Esophagus (tissue), 2 donors: ENCODE data around the gene RSF1. TPM values are rescaled to one million over a fixed set of nuclear protein-coding genes. Genes with fewer than 3 reads are reported as not detected.

Source experiments
- H3K27ac ChIP-seq, 2 donors: one replicate each; pipeline ENCODE4 v1.5.1; 2013; ENCODE audit warnings: low read depth in 2 of 2, mild to moderate bottlenecking in 2 of 2, inconsistent platforms in 1 of 2, low read length in 1 of 2, moderate library complexity in 1 of 2
- H3K27me3 ChIP-seq, 2 donors: one replicate each; pipeline ENCODE4 v1.6.1; 2013; ENCODE audit warnings: low read length in 2 of 2, control low read depth in 1 of 2, mild to moderate bottlenecking in 1 of 2; ENCODE audit not compliant: insufficient read depth in 2 of 2, control insufficient read depth in 1 of 2
- H3K36me3 ChIP-seq, 2 donors: one replicate each; pipeline ENCODE4 v1.6.1; 2013; ENCODE audit warnings: low read length in 1 of 2; ENCODE audit not compliant: control insufficient read depth in 2 of 2, insufficient read depth in 2 of 2
- H3K4me1 ChIP-seq, 2 donors: one replicate each; pipeline ENCODE4 v1.6.1; 2013; ENCODE audit warnings: low read length in 1 of 2; ENCODE audit not compliant: control insufficient read depth in 2 of 2, insufficient read depth in 2 of 2
- H3K4me3 ChIP-seq, 2 donors: one replicate each; pipeline ENCODE4 v1.5.1; 2013; ENCODE audit warnings: low read length in 2 of 2, mild to moderate bottlenecking in 2 of 2, low read depth in 1 of 2, moderate library complexity in 1 of 2
- H3K9me3 ChIP-seq, 2 donors: one replicate each; pipeline ENCODE4 v1.6.1; 2013; ENCODE audit warnings: mild to moderate bottlenecking in 2 of 2, low read depth in 1 of 2, low read length in 1 of 2, moderate library complexity in 1 of 2; ENCODE audit not compliant: control insufficient read depth in 2 of 2, insufficient read depth in 1 of 2
- WGBS, 2 donors: extraction: QIAGEN DNeasy Blood & Tissue Kit; methylation state at CpG; one replicate each; pipeline ENCODE4 v1.1.7; 2013; 5-methylcytosine and 5-hydroxymethylcytosine counted together
- polyA plus RNA-seq, 2 donors: library from polyadenylated mRNA; stranded (reverse); fragments of 200-250 nt; gene quantifications; one replicate each; pipeline ENCODE4 v1.2.3, GENCODE V29; 2013
- donor health status: healthy with polysubstance abuse.
- donor health status: Bipolar disorder and iron deficiency.

Gene RSF1
- polyA plus RNA-seq, 2 donors = 4.8 to 8.3 TPM

GRCh38 chr11:77672264-77672663, 148.3 kb downstream of the RSF1 start:
- H3K4me3 ChIP-seq = no peak overlapping the region
- no peaks in the 10 kb centered on the region for H3K9me3 ChIP-seq
- H3K36me3 ChIP-seq = peaks cover 6 to 15% of the 10 kb centered on the region in 2 donors
- no peak overlapping the region for H3K27ac ChIP-seq
- WGBS, 2 donors = 93 to 97% methylated on average over 1 of the region's 1 CpG
- H3K27me3 ChIP-seq = no peaks in the 10 kb centered on the region
- H3K4me1 ChIP-seq = no peaks in the 10 kb centered on the region

- Histone ChIP-seq H3K4me1 (no peaks in the 10 kb centered on the region), H3K27ac (no peak overlapping the region), H3K9me3 (no peaks in the 10 kb centered on the region), H3K27me3 (no peaks in the 10 kb centered on the region), H3K36me3 (peaks cover 6 to 16% of the 10 kb centered on the region in 2 donors), H3K4me3 (no peak overlapping the region)
- 90 to 93% methylated on average over 2 of the region's 2 CpGs for WGBS, 2 donors
These were observed 150.5 kb downstream of the RSF1 start for GRCh38 chr11:77669848-77670511.

GRCh38 chr11:77668760-77669159, 151.8 kb downstream of the RSF1 start:
- peaks cover 6 to 16% of the 10 kb centered on the region in 2 donors for H3K36me3 ChIP-seq
- H3K4me3 ChIP-seq = no peak overlapping the region
- no peaks in the 10 kb centered on the region for H3K27me3 ChIP-seq
- H3K27ac ChIP-seq = no peak overlapping the region
- H3K9me3 ChIP-seq = no peaks in the 10 kb centered on the region
- 94% methylated on average over 3 of the region's 3 CpGs for WGBS, 2 donors
- no peaks in the 10 kb centered on the region for H3K4me1 ChIP-seq

- H3K9me3 ChIP-seq = no peaks in the 10 kb centered on the region
- H3K36me3 ChIP-seq = peaks cover 2 to 12% of the 10 kb centered on the region in 2 donors
- H3K27me3 ChIP-seq = no peaks in the 10 kb centered on the region
- no peak overlapping the region for H3K4me3 ChIP-seq
- H3K27ac ChIP-seq = no peak overlapping the region
- 85 to 89% methylated on average over 7 of the region's 7 CpGs for WGBS, 2 donors
- no peaks in the 10 kb centered on the region for H3K4me1 ChIP-seq
These were observed 155.1 kb downstream of the RSF1 start for GRCh38 chr11:77665240-77665965.

- Histone ChIP-seq H3K36me3 (no peaks in the 10 kb centered on the region), H3K4me1 (peaks cover 0 to 4% of the 10 kb centered on the region in 2 donors), H3K27ac (no peak overlapping the region), H3K4me3 (no peak overlapping the region), H3K9me3 (no peaks in the 10 kb centered on the region), H3K27me3 (no peaks in the 10 kb centered on the region)
- 86 to 89% methylated on average over 3 of the region's 3 CpGs for WGBS, 2 donors
These were observed 158.9 kb downstream of the RSF1 start for GRCh38 chr11:77661670-77662069.

- H3K9me3 ChIP-seq = no peaks in the 10 kb centered on the region
- H3K4me1 ChIP-seq = peaks cover 0 to 4% of the 10 kb centered on the region in 2 donors
- no peaks in the 10 kb centered on the region for H3K36me3 ChIP-seq
- 58 to 63% methylated on average over 1 of the region's 1 CpG for WGBS, 2 donors
- H3K4me3 ChIP-seq = no peak overlapping the region
- H3K27ac ChIP-seq = no peak overlapping the region
- no peaks in the 10 kb centered on the region for H3K27me3 ChIP-seq
These were observed 159.6 kb downstream of the RSF1 start for GRCh38 chr11:77660947-77661346.

GRCh38 chr11:77658213-77659013, 162.1 kb downstream of the RSF1 start:
- H3K36me3 ChIP-seq = no peaks in the 10 kb centered on the region
- peaks cover 0 to 4% of the 10 kb centered on the region in 2 donors for H3K4me1 ChIP-seq
- no peak overlapping the region for H3K27ac ChIP-seq
- H3K9me3 ChIP-seq = no peaks in the 10 kb centered on the region
- 86 to 90% methylated on average over 4 of the region's 4 CpGs for WGBS, 2 donors
- H3K4me3 ChIP-seq = no peak overlapping the region
- no peaks in the 10 kb centered on the region for H3K27me3 ChIP-seq

GRCh38 chr11:77656362-77656761, 164.2 kb downstream of the RSF1 start:
- Histone ChIP-seq H3K27ac (no peak overlapping the region), H3K4me1 (peaks cover 0 to 4% of the 10 kb centered on the region in 2 donors), H3K9me3 (no peaks in the 10 kb centered on the region), H3K36me3 (no peaks in the 10 kb centered on the region), H3K4me3 (no peak overlapping the region), H3K27me3 (no peaks in the 10 kb centered on the region)
- 89 to 91% methylated on average over 7 of the region's 7 CpGs for WGBS, 2 donors

- no peaks in the 10 kb centered on the region for H3K9me3 ChIP-seq
These were observed 165.6 kb downstream of the RSF1 start for GRCh38 chr11:77654770-77655434.

More at GRCh38 chr11:77654770-77655434, 165.6 kb downstream of the RSF1 start:
- Histone ChIP-seq H3K27me3 (no peaks in the 10 kb centered on the region), H3K36me3 (no peaks in the 10 kb centered on the region), H3K27ac (no peak overlapping the region), H3K4me1 (peaks cover 0 to 4% of the 10 kb centered on the region in 2 donors), H3K4me3 (no peak overlapping the region)
- WGBS, 2 donors = 87 to 90% methylated on average over 4 of the region's 4 CpGs
